Choroid plexus epithelial cell (primary cell): ENCODE data around the gene PAMR1.

Source experiments
- DNase-seq: peaks from one replicate; pipeline ENCODE4 v3.0.0-alpha.2; 2010; ENCODE audit warnings: low read depth
- H3K4me3 ChIP-seq: 2 replicates; pipeline ENCODE4 v1.5.1; 2011; ENCODE audit warnings: low read depth, mild to moderate bottlenecking, control low read depth, low read length, moderate library complexity
- TF ChIP-seq, protein P1 (sequence below): conservative IDR thresholded peaks from 2 replicates; pipeline ENCODE4 v1.5.1; 2011; ENCODE audit warnings: low read depth, mild to moderate bottlenecking, control low read depth, inconsistent platforms, low read length, moderate library complexity

The PAMR1 gene

DNA sequence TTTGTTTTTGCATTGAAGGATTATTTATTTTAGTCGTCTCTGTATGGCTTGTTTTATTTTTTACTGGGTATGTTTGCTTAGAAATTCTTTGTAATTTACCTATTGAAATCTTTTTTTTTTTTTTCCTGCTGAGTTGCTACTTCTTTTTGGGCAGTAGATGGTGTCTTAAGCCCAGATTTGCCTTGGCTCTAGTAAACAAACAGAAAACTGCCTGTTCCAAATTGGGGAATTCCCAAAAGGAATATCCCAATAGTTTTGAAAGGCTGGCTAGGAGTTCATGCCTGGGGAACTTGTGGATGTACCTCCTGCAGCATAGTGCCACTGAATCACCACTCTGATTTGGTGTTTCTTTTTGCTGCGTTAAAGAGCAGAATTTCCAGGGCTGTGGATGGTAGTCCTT lies 17.7 kb downstream of the PAMR1 start:
- TF ChIP-seq, protein P1, sequence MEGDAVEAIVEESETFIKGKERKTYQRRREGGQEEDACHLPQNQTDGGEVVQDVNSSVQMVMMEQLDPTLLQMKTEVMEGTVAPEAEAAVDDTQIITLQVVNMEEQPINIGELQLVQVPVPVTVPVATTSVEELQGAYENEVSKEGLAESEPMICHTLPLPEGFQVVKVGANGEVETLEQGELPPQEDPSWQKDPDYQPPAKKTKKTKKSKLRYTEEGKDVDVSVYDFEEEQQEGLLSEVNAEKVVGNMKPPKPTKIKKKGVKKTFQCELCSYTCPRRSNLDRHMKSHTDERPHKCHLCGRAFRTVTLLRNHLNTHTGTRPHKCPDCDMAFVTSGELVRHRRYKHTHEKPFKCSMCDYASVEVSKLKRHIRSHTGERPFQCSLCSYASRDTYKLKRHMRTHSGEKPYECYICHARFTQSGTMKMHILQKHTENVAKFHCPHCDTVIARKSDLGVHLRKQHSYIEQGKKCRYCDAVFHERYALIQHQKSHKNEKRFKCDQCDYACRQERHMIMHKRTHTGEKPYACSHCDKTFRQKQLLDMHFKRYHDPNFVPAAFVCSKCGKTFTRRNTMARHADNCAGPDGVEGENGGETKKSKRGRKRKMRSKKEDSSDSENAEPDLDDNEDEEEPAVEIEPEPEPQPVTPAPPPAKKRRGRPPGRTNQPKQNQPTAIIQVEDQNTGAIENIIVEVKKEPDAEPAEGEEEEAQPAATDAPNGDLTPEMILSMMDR = no peak
- no peak overlapping the region for H3K4me3 ChIP-seq
- DNase-seq = peak; percentile 29

DNA sequence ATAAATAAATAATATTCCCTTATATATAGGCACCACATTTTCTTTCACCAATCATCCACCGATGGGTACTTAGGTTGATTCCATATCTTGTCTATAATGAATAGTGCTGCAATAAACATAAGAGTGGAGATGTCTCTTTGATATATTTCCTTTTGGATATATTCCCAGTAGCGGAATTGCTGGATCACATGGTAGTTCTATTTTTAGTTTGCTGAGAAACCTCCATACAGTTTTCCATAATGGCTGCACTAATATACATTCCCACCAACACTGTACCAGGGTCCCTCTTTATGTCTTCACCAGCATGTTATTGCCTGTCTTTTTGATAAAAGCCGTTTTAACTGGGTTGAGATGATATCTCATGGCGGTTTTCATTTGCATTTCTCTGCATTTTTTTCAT lies 23.6 kb downstream of the PAMR1 start:
- DNase-seq = no peak
- H3K4me3 ChIP-seq = no peak overlapping the region
- TF ChIP-seq, protein P1 = no peak

DNA sequence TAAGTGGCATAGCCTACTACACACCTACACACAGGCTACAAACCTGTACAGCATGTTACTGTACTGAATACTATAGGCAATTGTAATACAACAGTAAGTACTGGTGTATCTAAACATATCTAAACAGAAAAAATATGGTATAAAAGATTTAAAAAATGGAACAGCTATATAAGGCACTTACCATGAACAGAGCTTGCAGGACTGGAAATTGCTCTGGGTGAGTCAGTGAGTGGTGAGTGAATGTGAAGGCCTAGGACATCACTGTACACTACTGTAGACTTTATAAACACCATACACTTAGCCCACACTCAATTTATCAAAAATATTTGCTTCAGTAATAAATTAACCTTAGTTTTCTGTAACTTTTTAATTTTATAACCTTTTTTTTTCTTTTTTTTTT lies 24.7 kb downstream of the PAMR1 start:
- H3K4me3 ChIP-seq = no peak overlapping the region
- TF ChIP-seq, protein P1 = no peak
- no peak for DNase-seq

DNA sequence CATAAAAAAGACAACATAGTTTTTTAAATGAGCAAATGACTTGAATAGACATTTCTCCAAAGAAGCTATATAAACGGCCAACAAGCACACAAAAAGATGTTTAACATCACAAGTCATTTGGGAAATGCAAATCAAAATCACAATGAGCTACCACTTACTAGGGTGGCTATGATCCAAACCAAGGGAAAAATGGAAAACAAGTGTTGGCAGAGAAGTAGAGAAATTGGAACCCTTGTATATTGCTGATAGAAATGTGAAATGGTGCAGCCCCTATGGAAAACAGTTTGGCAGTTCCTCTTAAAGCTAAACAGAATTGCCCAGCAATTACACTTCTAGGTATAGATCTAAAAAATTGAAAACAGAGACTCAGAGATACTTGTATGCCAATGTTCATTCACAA lies 29.0 kb downstream of the PAMR1 start:
- no peak overlapping the region for H3K4me3 ChIP-seq
- TF ChIP-seq, protein P1 = no peak
- no peak for DNase-seq

DNA sequence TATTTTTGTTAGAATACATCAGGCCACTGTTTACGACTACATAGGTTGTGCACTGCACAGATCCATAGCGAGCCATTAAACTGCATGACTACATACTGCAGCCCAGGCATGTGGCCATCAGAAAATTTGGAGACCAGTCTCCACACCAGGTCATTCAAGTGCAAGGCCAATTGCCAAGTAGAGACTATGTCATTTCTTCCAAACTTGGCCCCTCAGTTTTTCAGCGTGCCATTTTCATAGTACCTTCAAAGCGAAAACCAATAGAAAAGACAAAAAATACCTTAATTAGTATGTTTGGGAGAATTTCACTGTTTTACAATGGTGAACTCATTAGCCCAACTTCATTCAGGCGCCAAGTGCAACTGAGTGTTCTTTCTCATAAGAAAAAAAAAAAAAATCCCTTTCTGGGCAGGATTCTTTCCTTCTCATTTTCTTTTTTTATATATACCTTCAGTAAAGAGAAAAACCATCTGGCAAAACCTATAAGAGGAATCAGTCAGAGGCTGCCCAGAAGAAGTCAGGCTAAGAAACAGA lies 30.4 kb downstream of the PAMR1 start:
- TF ChIP-seq, protein P1 = no peak
- DNase-seq = no peak
- H3K4me3 ChIP-seq = no peak overlapping the region

DNA sequence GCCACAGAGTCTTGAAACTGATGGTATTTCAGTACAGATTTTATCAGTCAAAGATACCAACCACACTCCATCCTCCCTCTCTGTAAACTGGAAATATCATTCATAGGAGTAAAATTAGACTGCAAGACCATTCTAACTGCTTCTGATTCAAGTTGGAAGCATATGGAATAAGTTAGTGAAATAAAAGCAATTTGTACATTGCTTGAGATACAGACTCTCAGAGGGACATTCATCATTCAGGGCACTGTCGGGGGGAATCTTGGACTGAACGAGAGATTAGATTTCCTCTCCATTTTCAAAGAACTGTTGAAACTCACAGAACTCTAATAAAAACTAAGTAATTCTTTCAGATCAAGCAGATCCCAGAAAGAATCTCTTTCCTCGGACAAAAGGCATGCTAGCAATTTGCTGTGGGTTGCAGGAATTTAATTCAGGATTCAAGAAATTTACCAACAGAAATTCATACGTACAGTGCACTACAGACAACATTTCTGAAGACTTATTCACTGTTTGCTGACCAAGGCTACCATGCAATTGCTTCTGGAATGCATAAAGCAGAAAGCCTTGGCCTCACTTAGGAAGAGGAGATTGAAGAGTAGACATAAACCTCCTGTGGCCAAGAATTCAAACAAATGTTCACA lies 34.1 kb downstream of the PAMR1 start:
- peak; percentile 93 for DNase-seq
- TF ChIP-seq, protein P1 = no peak
- H3K4me3 ChIP-seq = no peak overlapping the region

DNA sequence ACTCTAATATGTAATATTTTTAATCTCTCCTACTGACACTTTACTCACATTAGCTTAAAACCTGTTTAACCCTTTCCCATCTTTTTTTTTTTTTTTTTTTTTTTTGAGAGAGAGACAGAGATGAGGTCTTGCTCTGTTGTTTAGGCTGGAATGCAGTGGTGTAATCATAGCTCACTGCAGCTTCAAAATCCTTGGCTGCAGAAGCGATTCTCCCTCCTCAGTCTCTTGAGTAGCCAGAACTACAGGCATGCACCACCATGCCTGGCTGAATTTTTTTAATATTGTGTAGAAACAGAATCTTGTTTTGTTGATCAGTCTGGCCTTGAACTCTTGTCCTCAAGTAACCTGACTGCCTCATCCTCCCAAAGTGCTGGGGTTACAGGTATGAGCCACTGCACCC lies 37.3 kb downstream of the PAMR1 start:
- TF ChIP-seq, protein P1 = no peak
- H3K4me3 ChIP-seq = no peak overlapping the region
- DNase-seq = peak; percentile 61
